Measurements from ENCODE around the gene FAM184B. TPM values are rescaled to one million over a fixed set of nuclear protein-coding genes. Genes with fewer than 3 reads are reported as not detected.

The FAM184B gene
- total RNA-seq, 1 donor from 2014 or later: 0.02 TPM

DNA sequence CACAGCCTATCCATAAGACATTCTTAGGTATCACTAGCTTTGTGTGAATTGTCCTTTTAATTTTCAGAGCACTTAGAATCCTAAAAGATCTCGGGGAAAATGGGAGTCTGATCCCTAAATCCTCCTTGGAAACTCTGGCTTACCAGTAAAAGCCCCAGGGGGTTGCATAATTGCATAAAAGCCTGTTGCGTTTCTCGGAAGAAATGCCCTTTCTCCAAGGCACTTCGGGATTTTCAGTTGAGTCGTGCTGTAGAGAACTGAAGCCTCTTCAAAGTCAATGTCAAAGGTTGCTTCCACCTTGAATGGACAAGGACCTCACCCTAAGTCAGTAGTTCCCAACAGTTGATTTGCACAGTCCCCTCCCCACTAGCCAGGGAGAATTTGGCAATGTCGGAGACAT lies 20.8 kb downstream of the FAM184B start:
- Mint-ChIP-seq H3K4me3 (ENCODE audit: unreplicated experiment) (no peak overlapping the region), H3K27me3 (ENCODE audit: low read depth) (peaks cover 16% of the 10 kb centered on the region), H3K36me3 (ENCODE audit: low read depth) (no peaks in the 10 kb centered on the region), H3K9me3 (ENCODE audit: low read depth) (no peaks in the 10 kb centered on the region), H3K4me1 (ENCODE audit: low read depth) (peaks cover 5% of the 10 kb centered on the region), H3K27ac (ENCODE audit: unreplicated experiment) (no peak overlapping the region)
- no peak for DNase-seq (ENCODE audit: low spot score)
- TF ChIP-seq, protein P1, sequence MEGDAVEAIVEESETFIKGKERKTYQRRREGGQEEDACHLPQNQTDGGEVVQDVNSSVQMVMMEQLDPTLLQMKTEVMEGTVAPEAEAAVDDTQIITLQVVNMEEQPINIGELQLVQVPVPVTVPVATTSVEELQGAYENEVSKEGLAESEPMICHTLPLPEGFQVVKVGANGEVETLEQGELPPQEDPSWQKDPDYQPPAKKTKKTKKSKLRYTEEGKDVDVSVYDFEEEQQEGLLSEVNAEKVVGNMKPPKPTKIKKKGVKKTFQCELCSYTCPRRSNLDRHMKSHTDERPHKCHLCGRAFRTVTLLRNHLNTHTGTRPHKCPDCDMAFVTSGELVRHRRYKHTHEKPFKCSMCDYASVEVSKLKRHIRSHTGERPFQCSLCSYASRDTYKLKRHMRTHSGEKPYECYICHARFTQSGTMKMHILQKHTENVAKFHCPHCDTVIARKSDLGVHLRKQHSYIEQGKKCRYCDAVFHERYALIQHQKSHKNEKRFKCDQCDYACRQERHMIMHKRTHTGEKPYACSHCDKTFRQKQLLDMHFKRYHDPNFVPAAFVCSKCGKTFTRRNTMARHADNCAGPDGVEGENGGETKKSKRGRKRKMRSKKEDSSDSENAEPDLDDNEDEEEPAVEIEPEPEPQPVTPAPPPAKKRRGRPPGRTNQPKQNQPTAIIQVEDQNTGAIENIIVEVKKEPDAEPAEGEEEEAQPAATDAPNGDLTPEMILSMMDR (IDR thresholded peaks at IDR 0.05): no peak

DNA sequence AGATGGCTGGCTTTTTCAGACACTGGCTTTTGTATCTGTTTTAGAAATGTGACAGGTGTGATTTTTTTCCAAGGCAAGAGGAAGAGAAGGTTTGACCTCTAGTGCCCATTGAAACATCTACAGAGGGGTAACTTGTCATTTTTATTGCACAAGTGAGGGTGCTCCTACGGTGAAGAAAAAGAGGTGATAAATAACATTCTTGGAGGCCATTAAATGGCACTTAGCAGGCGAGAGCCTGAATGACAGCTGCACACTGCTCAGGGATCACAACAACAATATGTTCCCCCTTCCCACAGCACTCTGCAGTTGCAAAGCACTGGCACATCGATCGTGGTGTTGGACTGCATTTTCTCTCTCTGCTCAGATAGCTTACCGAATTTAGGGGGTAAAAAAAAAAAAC lies 22.9 kb downstream of the FAM184B start:
- H3K9me3 Mint-ChIP-seq (ENCODE audit: low read depth): no peaks in the 10 kb centered on the region
- H3K27ac Mint-ChIP-seq (ENCODE audit: unreplicated experiment): no peak overlapping the region
- TF ChIP-seq, protein P1 (IDR thresholded peaks at IDR 0.05): no peak
- H3K4me1 Mint-ChIP-seq (ENCODE audit: low read depth): peaks cover 5% of the 10 kb centered on the region
- H3K27me3 Mint-ChIP-seq (ENCODE audit: low read depth): peaks cover 22% of the 10 kb centered on the region
- H3K36me3 Mint-ChIP-seq (ENCODE audit: low read depth): no peaks in the 10 kb centered on the region
- no peak for DNase-seq (ENCODE audit: low spot score)
- no peak overlapping the region for H3K4me3 Mint-ChIP-seq (ENCODE audit: unreplicated experiment)

DNA sequence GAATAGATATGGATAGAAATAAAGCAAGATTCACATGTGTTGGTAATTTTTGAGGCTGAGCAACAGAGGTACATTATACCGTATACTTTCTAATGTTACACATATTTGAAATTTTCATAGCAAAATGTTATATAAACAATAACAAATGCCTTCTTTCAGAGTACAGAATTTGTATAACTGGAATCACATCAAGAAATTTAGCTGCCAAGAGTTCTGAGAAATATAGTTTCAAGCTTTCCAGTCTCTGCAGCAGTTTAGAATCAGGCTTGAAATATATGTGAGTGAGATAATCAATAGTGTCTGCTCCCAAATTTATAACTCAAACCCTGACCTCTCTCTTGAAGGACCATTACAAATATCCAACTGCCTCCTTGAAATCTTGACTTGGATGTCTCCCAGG lies 23.8 kb downstream of the FAM184B start:
- H3K36me3 Mint-ChIP-seq (ENCODE audit: low read depth): no peaks in the 10 kb centered on the region
- H3K27ac Mint-ChIP-seq (ENCODE audit: unreplicated experiment): no peak overlapping the region
- H3K4me1 Mint-ChIP-seq (ENCODE audit: low read depth): peaks cover 5% of the 10 kb centered on the region
- no peak for DNase-seq (ENCODE audit: low spot score)
- peaks cover 25% of the 10 kb centered on the region for H3K27me3 Mint-ChIP-seq (ENCODE audit: low read depth)
- no peaks in the 10 kb centered on the region for H3K9me3 Mint-ChIP-seq (ENCODE audit: low read depth)
- H3K4me3 Mint-ChIP-seq (ENCODE audit: unreplicated experiment): no peak overlapping the region
- TF ChIP-seq, protein P1 (IDR thresholded peaks at IDR 0.05): no peak

DNA sequence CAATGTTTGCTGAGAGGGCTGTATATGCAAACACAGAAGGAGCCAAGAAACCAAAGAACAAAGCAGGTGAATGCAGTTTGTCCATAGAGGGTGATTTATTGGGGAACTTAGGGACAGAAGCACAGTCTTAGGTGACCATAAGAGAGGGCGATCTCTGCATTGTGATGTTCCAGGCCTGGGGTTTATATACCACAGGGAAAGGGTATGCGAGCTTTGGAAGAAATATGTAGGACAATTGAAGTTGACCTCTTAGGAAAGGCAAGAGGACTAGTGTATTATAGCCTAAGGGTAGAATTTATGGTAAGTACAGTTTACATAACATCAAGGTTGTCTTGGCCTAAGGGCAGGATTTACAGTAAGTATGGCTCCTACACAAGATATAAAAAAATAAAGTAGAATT lies 27.8 kb downstream of the FAM184B start:
- TF ChIP-seq, protein P1 (IDR thresholded peaks at IDR 0.05): no peak
- DNase-seq (ENCODE audit: low spot score): no peak
- peaks cover 23% of the 10 kb centered on the region for H3K27me3 Mint-ChIP-seq (ENCODE audit: low read depth)
- peaks cover 5% of the 10 kb centered on the region for H3K4me1 Mint-ChIP-seq (ENCODE audit: low read depth)
- no peak overlapping the region for H3K4me3 Mint-ChIP-seq (ENCODE audit: unreplicated experiment)
- H3K9me3 Mint-ChIP-seq (ENCODE audit: low read depth): no peaks in the 10 kb centered on the region
- H3K27ac Mint-ChIP-seq (ENCODE audit: unreplicated experiment): no peak overlapping the region
- no peaks in the 10 kb centered on the region for H3K36me3 Mint-ChIP-seq (ENCODE audit: low read depth)

DNA sequence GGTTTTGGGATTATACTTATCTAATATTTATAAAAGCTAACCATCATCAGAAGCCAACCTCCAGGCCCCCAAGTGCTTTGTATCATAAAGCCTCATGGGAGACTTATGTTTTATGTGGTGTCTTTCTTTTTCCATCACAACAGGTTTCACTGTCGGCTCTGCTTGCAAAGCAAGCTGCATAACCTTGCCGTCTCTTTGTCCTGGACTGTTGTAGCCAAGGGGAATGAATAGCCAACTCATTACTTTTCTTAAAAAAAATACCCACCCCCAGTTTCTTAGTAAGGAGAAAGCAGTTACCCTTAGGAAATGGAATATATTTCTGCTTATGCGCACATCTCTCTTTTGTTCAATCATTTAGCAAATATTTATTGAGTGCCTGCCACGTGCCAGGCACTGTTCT lies 40.7 kb downstream of the FAM184B start:
- Mint-ChIP-seq H3K4me1 (ENCODE audit: low read depth) (no peaks in the 10 kb centered on the region), H3K36me3 (ENCODE audit: low read depth) (no peaks in the 10 kb centered on the region), H3K4me3 (ENCODE audit: unreplicated experiment) (no peak overlapping the region), H3K27me3 (ENCODE audit: low read depth) (peaks cover 2% of the 10 kb centered on the region), H3K9me3 (ENCODE audit: low read depth) (peaks cover 3% of the 10 kb centered on the region), H3K27ac (ENCODE audit: unreplicated experiment) (no peak overlapping the region)
- DNase-seq (ENCODE audit: low spot score): no peak
- TF ChIP-seq, protein P1 (IDR thresholded peaks at IDR 0.05): no peak

Measured in chondrocyte (in vitro differentiated cells).